ENCODE data around the gene PCDH17.

The PCDH17 gene

DNA sequence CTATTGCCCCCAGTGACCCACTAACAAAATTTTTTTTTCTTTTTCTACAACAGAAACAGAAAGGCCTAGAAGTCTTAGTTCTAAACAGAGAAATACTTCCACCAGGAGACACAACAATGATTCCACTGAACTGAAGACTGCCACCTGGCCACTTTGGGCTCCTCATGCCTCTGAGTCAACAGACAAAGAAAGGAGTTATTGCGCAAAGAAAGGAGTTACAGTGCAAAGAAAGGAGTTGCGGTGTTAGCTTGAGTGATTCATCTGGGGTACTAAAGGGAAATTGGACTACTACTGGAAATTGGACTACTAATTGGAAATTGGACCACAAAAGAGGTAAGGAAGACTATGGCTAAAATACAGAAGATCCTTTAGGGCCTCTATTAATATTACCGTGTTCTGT is 116.6 kb downstream of the PCDH17 start:
- no peaks in the 10 kb centered on the region for H3K27me3 ChIP-seq (ENCODE audit: insufficient read depth, poor library complexity, severe bottlenecking)
- TF ChIP-seq GABPA (IDR thresholded peaks at IDR 0.05; ENCODE audit: low read depth) (no peak), SPI1 (IDR thresholded peaks at IDR 0.05; ENCODE audit: borderline replicate concordance, low read depth) (no peak), POLR2AphosphoS5 (IDR thresholded peaks at IDR 0.05; ENCODE audit: low read depth) (no peak)
- TF ChIP-seq, protein P1, sequence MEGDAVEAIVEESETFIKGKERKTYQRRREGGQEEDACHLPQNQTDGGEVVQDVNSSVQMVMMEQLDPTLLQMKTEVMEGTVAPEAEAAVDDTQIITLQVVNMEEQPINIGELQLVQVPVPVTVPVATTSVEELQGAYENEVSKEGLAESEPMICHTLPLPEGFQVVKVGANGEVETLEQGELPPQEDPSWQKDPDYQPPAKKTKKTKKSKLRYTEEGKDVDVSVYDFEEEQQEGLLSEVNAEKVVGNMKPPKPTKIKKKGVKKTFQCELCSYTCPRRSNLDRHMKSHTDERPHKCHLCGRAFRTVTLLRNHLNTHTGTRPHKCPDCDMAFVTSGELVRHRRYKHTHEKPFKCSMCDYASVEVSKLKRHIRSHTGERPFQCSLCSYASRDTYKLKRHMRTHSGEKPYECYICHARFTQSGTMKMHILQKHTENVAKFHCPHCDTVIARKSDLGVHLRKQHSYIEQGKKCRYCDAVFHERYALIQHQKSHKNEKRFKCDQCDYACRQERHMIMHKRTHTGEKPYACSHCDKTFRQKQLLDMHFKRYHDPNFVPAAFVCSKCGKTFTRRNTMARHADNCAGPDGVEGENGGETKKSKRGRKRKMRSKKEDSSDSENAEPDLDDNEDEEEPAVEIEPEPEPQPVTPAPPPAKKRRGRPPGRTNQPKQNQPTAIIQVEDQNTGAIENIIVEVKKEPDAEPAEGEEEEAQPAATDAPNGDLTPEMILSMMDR (IDR thresholded peaks at IDR 0.05; ENCODE audit: insufficient read depth, low read length) = no peak
- TF ChIP-seq, protein P2, sequence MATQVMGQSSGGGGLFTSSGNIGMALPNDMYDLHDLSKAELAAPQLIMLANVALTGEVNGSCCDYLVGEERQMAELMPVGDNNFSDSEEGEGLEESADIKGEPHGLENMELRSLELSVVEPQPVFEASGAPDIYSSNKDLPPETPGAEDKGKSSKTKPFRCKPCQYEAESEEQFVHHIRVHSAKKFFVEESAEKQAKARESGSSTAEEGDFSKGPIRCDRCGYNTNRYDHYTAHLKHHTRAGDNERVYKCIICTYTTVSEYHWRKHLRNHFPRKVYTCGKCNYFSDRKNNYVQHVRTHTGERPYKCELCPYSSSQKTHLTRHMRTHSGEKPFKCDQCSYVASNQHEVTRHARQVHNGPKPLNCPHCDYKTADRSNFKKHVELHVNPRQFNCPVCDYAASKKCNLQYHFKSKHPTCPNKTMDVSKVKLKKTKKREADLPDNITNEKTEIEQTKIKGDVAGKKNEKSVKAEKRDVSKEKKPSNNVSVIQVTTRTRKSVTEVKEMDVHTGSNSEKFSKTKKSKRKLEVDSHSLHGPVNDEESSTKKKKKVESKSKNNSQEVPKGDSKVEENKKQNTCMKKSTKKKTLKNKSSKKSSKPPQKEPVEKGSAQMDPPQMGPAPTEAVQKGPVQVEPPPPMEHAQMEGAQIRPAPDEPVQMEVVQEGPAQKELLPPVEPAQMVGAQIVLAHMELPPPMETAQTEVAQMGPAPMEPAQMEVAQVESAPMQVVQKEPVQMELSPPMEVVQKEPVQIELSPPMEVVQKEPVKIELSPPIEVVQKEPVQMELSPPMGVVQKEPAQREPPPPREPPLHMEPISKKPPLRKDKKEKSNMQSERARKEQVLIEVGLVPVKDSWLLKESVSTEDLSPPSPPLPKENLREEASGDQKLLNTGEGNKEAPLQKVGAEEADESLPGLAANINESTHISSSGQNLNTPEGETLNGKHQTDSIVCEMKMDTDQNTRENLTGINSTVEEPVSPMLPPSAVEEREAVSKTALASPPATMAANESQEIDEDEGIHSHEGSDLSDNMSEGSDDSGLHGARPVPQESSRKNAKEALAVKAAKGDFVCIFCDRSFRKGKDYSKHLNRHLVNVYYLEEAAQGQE (IDR thresholded peaks at IDR 0.05; ENCODE audit: insufficient replicate concordance, low read depth) = no peak
- no peak overlapping the region for H3K4me3 ChIP-seq (replicated peaks; ENCODE audit: insufficient read depth, low read length)
- peak in 1 of 2 experiments; percentile 1 for DNase-seq (ENCODE audit: low read depth in 1 of 2, low spot score in 1 of 2)
- H3K27ac ChIP-seq (replicated peaks) = no peak overlapping the region

DNA sequence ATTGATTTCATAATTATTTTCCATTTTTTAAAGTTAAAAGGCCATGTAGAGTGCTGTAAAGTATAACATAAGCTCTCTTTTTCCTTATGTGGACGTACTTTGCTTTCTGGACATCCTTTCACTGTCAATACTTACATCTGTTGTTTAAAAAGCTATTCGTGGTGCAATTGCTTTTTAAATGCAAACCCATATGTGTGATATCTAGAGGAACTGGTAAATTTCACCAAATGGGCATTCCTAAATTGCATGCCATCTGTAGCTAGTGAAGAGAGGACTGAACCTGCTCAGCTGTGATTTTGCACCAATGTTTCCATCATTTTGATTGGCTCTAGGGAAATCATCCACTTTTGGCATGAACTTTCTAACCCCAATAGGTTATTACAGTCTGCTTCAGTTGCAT is 129.4 kb downstream of the PCDH17 start:
- no peak for TF ChIP-seq SPI1 (IDR thresholded peaks at IDR 0.05; ENCODE audit: borderline replicate concordance, low read depth)
- TF ChIP-seq, protein P2 (IDR thresholded peaks at IDR 0.05; ENCODE audit: insufficient replicate concordance, low read depth) = no peak
- no peak for TF ChIP-seq POLR2AphosphoS5 (IDR thresholded peaks at IDR 0.05; ENCODE audit: low read depth)
- TF ChIP-seq, protein P1 (IDR thresholded peaks at IDR 0.05; ENCODE audit: insufficient read depth, low read length) = no peak
- TF ChIP-seq GABPA (IDR thresholded peaks at IDR 0.05; ENCODE audit: low read depth) = no peak

DNA sequence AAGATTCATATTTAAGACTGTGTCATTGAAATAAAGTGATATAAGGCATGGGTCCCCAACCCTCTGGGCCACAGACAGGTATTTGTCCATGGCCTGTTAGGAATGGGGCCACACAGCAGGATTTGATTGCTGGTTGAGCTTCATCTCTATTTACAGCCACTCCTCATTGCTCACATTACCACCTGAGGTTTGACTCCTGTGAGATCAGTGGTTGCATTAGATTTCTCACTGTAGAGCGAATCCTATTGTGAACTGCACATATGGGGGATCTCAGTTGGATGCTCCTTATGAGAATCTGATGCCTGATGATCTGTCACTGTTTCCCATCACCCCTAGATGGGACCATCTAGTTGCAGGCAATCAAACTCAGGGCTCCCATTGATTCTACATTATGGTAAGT is 132.1 kb downstream of the PCDH17 start:
- TF ChIP-seq POLR2AphosphoS5 (IDR thresholded peaks at IDR 0.05; ENCODE audit: low read depth) (no peak), SPI1 (IDR thresholded peaks at IDR 0.05; ENCODE audit: borderline replicate concordance, low read depth) (no peak)
- TF ChIP-seq, protein P1 (IDR thresholded peaks at IDR 0.05; ENCODE audit: insufficient read depth, low read length) = no peak
- Histone ChIP-seq H3K27ac (replicated peaks) (no peak overlapping the region), H3K4me3 (replicated peaks; ENCODE audit: insufficient read depth, low read length) (no peak overlapping the region), H3K27me3 (ENCODE audit: insufficient read depth, poor library complexity, severe bottlenecking) (no peaks in the 10 kb centered on the region)
- no peak for DNase-seq (ENCODE audit: low read depth in 1 of 2, low spot score in 1 of 2)

More for the DNA sequence above, 129.4 kb downstream of the PCDH17 start:
- DNase-seq (ENCODE audit: low read depth in 1 of 2, low spot score in 1 of 2) = no peak
- H3K27ac ChIP-seq (replicated peaks) = no peak overlapping the region
- no peaks in the 10 kb centered on the region for H3K27me3 ChIP-seq (ENCODE audit: insufficient read depth, poor library complexity, severe bottlenecking)
- no peak overlapping the region for H3K4me3 ChIP-seq (replicated peaks; ENCODE audit: insufficient read depth, low read length)

All from HL-60 (cell line).